C4-2B (cell line): ENCODE measurements around the gene TPBG.

ENCODE experiments used
- H3K27ac ChIP-seq: fragments of 450-650 bp; 2 replicates; pipeline ENCODE4 v1.5.1; 2017
- ZFX ChIP-seq: fragments of 450-650 bp; IDR thresholded peaks from 2 replicates; pipeline ENCODE4 v1.6.1; 2017
- TF ChIP-seq, protein P1 (sequence below): fragments of 450-650 bp; conservative IDR thresholded peaks from 2 replicates; pipeline ENCODE4 v1.5.1; 2017; ENCODE audit warnings: mild to moderate bottlenecking

The TPBG gene

GRCh38 chr6:82348130-82348529 lies 15.5 kb upstream of the TPBG start:
- TF ChIP-seq ZFX, result no peak
- TF ChIP-seq, protein P1, sequence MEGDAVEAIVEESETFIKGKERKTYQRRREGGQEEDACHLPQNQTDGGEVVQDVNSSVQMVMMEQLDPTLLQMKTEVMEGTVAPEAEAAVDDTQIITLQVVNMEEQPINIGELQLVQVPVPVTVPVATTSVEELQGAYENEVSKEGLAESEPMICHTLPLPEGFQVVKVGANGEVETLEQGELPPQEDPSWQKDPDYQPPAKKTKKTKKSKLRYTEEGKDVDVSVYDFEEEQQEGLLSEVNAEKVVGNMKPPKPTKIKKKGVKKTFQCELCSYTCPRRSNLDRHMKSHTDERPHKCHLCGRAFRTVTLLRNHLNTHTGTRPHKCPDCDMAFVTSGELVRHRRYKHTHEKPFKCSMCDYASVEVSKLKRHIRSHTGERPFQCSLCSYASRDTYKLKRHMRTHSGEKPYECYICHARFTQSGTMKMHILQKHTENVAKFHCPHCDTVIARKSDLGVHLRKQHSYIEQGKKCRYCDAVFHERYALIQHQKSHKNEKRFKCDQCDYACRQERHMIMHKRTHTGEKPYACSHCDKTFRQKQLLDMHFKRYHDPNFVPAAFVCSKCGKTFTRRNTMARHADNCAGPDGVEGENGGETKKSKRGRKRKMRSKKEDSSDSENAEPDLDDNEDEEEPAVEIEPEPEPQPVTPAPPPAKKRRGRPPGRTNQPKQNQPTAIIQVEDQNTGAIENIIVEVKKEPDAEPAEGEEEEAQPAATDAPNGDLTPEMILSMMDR, result peak; percentile 42
- no peak overlapping the region for H3K27ac ChIP-seq

DNA sequence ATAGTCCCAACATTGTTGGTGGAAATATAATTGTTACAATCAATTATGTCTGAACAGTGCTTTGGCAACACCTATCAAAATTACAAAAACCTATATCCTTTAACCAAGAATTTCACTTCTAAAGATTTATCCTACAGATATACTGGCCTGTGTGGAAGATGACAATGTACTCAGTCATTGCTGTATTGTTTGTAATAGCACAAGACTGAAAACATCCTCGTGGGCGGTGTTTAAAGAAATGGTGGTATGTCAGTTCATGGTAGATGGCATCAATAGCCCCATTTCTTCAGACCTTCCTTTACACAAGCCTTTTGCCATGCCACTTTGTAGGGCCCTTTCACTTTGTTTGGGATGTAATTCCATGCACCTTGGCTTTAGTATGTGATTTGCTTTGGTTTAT lies 9.8 kb upstream of the TPBG start:
- TF ChIP-seq ZFX, result no peak
- TF ChIP-seq, protein P1, result no peak
- no peak overlapping the region for H3K27ac ChIP-seq

- H3K27ac ChIP-seq, result no peak overlapping the region
- no peak for TF ChIP-seq ZFX
- TF ChIP-seq, protein P1, result no peak
These were observed 3.1 kb upstream of the TPBG start for GRCh38 chr6:82360552-82360951.

- TF ChIP-seq, protein P1, result no peak
- TF ChIP-seq ZFX, result no peak
- H3K27ac ChIP-seq, result no peak overlapping the region
These were observed 2.0 kb upstream of the TPBG start for GRCh38 chr6:82361631-82362030.

DNA sequence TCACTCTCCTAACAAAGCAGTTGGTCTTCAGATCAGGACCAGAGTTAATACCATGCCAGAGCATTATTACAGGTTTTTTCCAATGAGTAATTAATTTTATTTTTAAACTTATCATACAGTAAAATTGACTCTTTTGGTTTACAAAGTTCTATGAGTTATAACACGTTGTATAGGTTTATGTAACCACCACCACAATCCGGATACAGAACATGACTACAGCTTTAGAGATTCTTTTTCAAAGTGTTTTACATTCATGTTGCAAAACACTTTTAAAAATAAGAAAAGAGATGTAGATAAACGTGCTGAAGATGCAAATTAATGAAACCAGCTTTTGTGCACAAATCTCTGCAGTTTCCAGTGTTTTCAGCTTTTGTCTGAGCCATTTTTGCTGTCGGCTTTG lies 1.5 kb upstream of the TPBG start:
- TF ChIP-seq ZFX, result no peak
- TF ChIP-seq, protein P1, result no peak
- H3K27ac ChIP-seq, result no peak overlapping the region

DNA sequence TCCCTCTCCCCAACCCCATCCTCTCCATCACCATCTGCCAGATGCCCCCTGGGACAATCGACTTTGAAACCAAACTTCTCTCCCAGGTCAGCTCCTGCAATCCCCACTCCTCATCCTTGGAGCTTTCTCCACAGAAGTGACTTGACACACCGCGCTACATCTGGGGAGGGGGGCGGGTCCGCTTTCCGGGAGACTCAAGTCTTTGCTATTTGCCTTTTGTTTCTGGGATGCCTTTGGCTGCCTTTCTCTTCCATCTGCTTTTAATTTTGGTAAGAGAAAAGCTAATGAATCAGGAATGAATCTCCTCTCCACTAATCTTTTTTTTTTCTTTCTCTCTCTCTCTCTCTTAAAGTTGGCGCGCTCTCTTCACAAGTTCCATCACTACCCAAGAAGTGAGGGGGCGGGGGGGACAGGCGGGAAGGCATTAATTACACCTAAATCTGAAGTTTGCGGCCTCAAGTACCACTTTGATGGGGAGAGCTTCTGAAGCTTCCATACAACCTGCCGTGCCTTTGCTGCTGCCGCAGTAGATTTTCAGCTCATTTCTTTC lies 664 bp upstream of the TPBG start:
- no peak overlapping the region for H3K27ac ChIP-seq
- TF ChIP-seq, protein P1, result no peak
- no peak for TF ChIP-seq ZFX

- TF ChIP-seq ZFX, result no peak
- TF ChIP-seq, protein P1, result no peak
- H3K27ac ChIP-seq, result no peak overlapping the region; the same call in 1 of the 2 replicates
These were observed 734 bp downstream of the TPBG start for GRCh38 chr6:82364087-82365015.
